GM10266 (cell line): Measurements from ENCODE around the gene SLC25A45.
A peak's percentile ranks its signal among the peaks of the same experiment; 100 is the strongest.

Experiments used
- DNase-seq: peaks from one replicate; pipeline ENCODE4 v3.0.0; 2012; ENCODE audit errors: extremely low spot score
- CTCF ChIP-seq: IDR thresholded peaks from 2 replicates; pipeline ENCODE4 v1.5.1; 2012; ENCODE audit warnings: mild to moderate bottlenecking, low read depth; ENCODE audit not compliant: control insufficient read depth, insufficient read depth; ENCODE audit errors: missing control alignments

The SLC25A45 gene

GRCh38 chr11:65427691-65428577 is 45.5 kb upstream of the SLC25A45 start:
- no peak for DNase-seq
- TF ChIP-seq CTCF: no peak

- DNase-seq: no peak
- TF ChIP-seq CTCF: no peak
These were observed 44.6 kb upstream of the SLC25A45 start for GRCh38 chr11:65426839-65427690.

GRCh38 chr11:65425971-65426838 is 43.8 kb upstream of the SLC25A45 start:
- no peak for TF ChIP-seq CTCF
- DNase-seq: peak; percentile 69

- no peak for TF ChIP-seq CTCF
- DNase-seq: no peak
These were observed 42.9 kb upstream of the SLC25A45 start for GRCh38 chr11:65425105-65425970.

GRCh38 chr11:65424205-65425104 is 42.0 kb upstream of the SLC25A45 start:
- DNase-seq: no peak
- no peak for TF ChIP-seq CTCF
